ENCODE data around the gene USP46.

USP46 gene

GRCh38 chr4:52573551-52573950 lies 85.5 kb downstream of the USP46 start:
- DNase-seq (ENCODE audit: low spot score) = no peak

GRCh38 chr4:52572936-52573485 lies 86.1 kb downstream of the USP46 start:
- DNase-seq (ENCODE audit: low spot score) = peak; percentile 75

- DNase-seq (ENCODE audit: low spot score) = no peak
Observed at GRCh38 chr4:52568351-52568750, 90.8 kb downstream of the USP46 start.

- DNase-seq (ENCODE audit: low spot score) = peak; percentile 66
Observed at GRCh38 chr4:52566136-52567031, 92.7 kb downstream of the USP46 start.

GRCh38 chr4:52560844-52561280 lies 98.2 kb downstream of the USP46 start:
- peak; percentile 83 for DNase-seq (ENCODE audit: low spot score)

GRCh38 chr4:52555356-52555716 lies 103.8 kb downstream of the USP46 start:
- DNase-seq (ENCODE audit: low spot score) = no peak

- no peak for DNase-seq (ENCODE audit: low spot score)
Observed at GRCh38 chr4:52554612-52555355, 104.3 kb downstream of the USP46 start.

- DNase-seq (ENCODE audit: low spot score) = peak; percentile 57
Observed at GRCh38 chr4:52552778-52553177, 106.3 kb downstream of the USP46 start.

GRCh38 chr4:52551487-52551886 lies 107.6 kb downstream of the USP46 start:
- DNase-seq (ENCODE audit: low spot score) = no peak

GRCh38 chr4:52550186-52550585 lies 108.9 kb downstream of the USP46 start:
- DNase-seq (ENCODE audit: low spot score) = peak; percentile 64

- peak; percentile 60 for DNase-seq (ENCODE audit: low spot score)
Observed at GRCh38 chr4:52548818-52549570, 110.1 kb downstream of the USP46 start.

- no peak for DNase-seq (ENCODE audit: low spot score)
Observed at GRCh38 chr4:52546449-52546848, 112.7 kb downstream of the USP46 start.

GRCh38 chr4:52545099-52546069 lies 113.7 kb downstream of the USP46 start:
- DNase-seq (ENCODE audit: low spot score) = peak; percentile 76
